ENCODE results near the gene ALDH3A2.
A peak's percentile ranks its signal among the peaks of the same experiment; 100 is the strongest.

ALDH3A2 gene

GRCh38 chr17:19654896-19655295 lies 6.3 kb downstream of the ALDH3A2 start:
- Histone ChIP-seq H3K4ac (ENCODE audit: low read length) (peak overlapping the region; percentile 28), H2AK5ac (ENCODE audit: low read depth, low read length) (no peak overlapping the region), H3K23ac (ENCODE audit: low read depth, low read length, poor library complexity) (no peak overlapping the region), H2AFZ (ENCODE audit: low read length) (no peak overlapping the region), H4K91ac (ENCODE audit: low read depth, low read length, poor library complexity) (no peak overlapping the region), H4K8ac (ENCODE audit: low read depth, low read length) (no peak overlapping the region), H2BK15ac (ENCODE audit: low read length) (no peak overlapping the region), H2BK120ac (ENCODE audit: low read depth, low read length) (no peak overlapping the region), H2BK5ac (ENCODE audit: low read length) (no peak overlapping the region), H3K79me1 (ENCODE audit: low read depth, low read length) (peaks cover 3% of the 10 kb centered on the region), H3K9me3 (replicated peaks in 1 of 2; ENCODE audit: control insufficient read depth in 2 of 2, insufficient read depth in 1 of 2, low read depth in 1 of 2, low read length in 2 of 2) (peaks cover 12 to 18% of the 10 kb centered on the region in 2 donors), H3K27ac (replicated peaks; ENCODE audit: low read length) (no peak overlapping the region), H3K14ac (ENCODE audit: low read length) (no peak overlapping the region), H3K4me3 (ENCODE audit: low read length in 2 of 2) (no peak overlapping the region), H3K4me2 (ENCODE audit: insufficient read depth, low read length, poor library complexity, severe bottlenecking) (no peak overlapping the region), H3K9ac (ENCODE audit: low read depth, low read length, poor library complexity) (no peak overlapping the region), H3K18ac (ENCODE audit: low read length) (no peak overlapping the region), H3K27me3 (ENCODE audit: control insufficient read depth in 3 of 3, insufficient read depth in 3 of 3, low read depth in 1 of 3, low read length in 3 of 3) (no peaks in the 10 kb centered on the region), H3K4me1 (ENCODE audit: control insufficient read depth in 2 of 2, insufficient read depth in 1 of 2, low read depth in 1 of 2, low read length in 2 of 2) (no peaks in the 10 kb centered on the region), H2BK12ac (ENCODE audit: low read length) (no peak overlapping the region), H3K36me3 (replicated peaks in 1 of 2; ENCODE audit: control insufficient read depth in 2 of 2, insufficient read depth in 2 of 2, low read length in 2 of 2) (peaks cover 25 to 59% of the 10 kb centered on the region in 2 donors)
- no peak for DNase-seq (ENCODE audit: low spot score)
- no CpG with 5 or more reads among the region's 4 CpGs for WGBS, 2 donors (ENCODE audit: extremely low coverage in 2 of 2, insufficient read length in 2 of 2, insufficient replicate concordance in 1 of 2)

- Histone ChIP-seq H2AFZ (ENCODE audit: low read length) (no peak overlapping the region), H3K9me3 (replicated peaks in 1 of 2; ENCODE audit: control insufficient read depth in 2 of 2, insufficient read depth in 1 of 2, low read depth in 1 of 2, low read length in 2 of 2) (peaks cover 12 to 18% of the 10 kb centered on the region in 2 donors), H3K79me1 (ENCODE audit: low read depth, low read length) (no peaks in the 10 kb centered on the region), H3K27me3 (ENCODE audit: control insufficient read depth in 3 of 3, insufficient read depth in 3 of 3, low read depth in 1 of 3, low read length in 3 of 3) (no peaks in the 10 kb centered on the region), H3K4me2 (ENCODE audit: insufficient read depth, low read length, poor library complexity, severe bottlenecking) (no peak overlapping the region), H3K4me1 (ENCODE audit: control insufficient read depth in 2 of 2, insufficient read depth in 1 of 2, low read depth in 1 of 2, low read length in 2 of 2) (no peaks in the 10 kb centered on the region), H3K18ac (ENCODE audit: low read length) (no peak overlapping the region), H3K4me3 (ENCODE audit: low read length in 2 of 2) (no peak overlapping the region), H4K8ac (ENCODE audit: low read depth, low read length) (no peak overlapping the region), H4K91ac (ENCODE audit: low read depth, low read length, poor library complexity) (no peak overlapping the region), H3K27ac (replicated peaks; ENCODE audit: low read length) (no peak overlapping the region), H3K4ac (ENCODE audit: low read length) (no peak overlapping the region), H2BK5ac (ENCODE audit: low read length) (no peak overlapping the region), H3K14ac (ENCODE audit: low read length) (no peak overlapping the region), H2AK5ac (ENCODE audit: low read depth, low read length) (no peak overlapping the region), H2BK15ac (ENCODE audit: low read length) (no peak overlapping the region), H2BK12ac (ENCODE audit: low read length) (no peak overlapping the region), H3K23ac (ENCODE audit: low read depth, low read length, poor library complexity) (no peak overlapping the region), H2BK120ac (ENCODE audit: low read depth, low read length) (no peak overlapping the region), H3K36me3 (replicated peaks in 1 of 2; ENCODE audit: control insufficient read depth in 2 of 2, insufficient read depth in 2 of 2, low read length in 2 of 2) (peaks cover 25 to 71% of the 10 kb centered on the region in 2 donors), H3K9ac (ENCODE audit: low read depth, low read length, poor library complexity) (no peak overlapping the region)
- no CpG with 5 or more reads among the region's 4 CpGs for WGBS, 2 donors (ENCODE audit: extremely low coverage in 2 of 2, insufficient read length in 2 of 2, insufficient replicate concordance in 1 of 2)
- DNase-seq (ENCODE audit: low spot score), result no peak
Observed at GRCh38 chr17:19656336-19656735, 7.8 kb downstream of the ALDH3A2 start.

GRCh38 chr17:19656851-19657581 lies 8.5 kb downstream of the ALDH3A2 start:
- no CpG with 5 or more reads among the region's 4 CpGs for WGBS, 2 donors (ENCODE audit: extremely low coverage in 2 of 2, insufficient read length in 2 of 2, insufficient replicate concordance in 1 of 2)

GRCh38 chr17:19659366-19660177 lies 11.0 kb downstream of the ALDH3A2 start:
- Histone ChIP-seq H2BK120ac (ENCODE audit: low read depth, low read length) (no peak overlapping the region), H2AK5ac (ENCODE audit: low read depth, low read length) (no peak overlapping the region), H2BK12ac (ENCODE audit: low read length) (no peak overlapping the region), H3K9me3 (replicated peaks in 1 of 2; ENCODE audit: control insufficient read depth in 2 of 2, insufficient read depth in 1 of 2, low read depth in 1 of 2, low read length in 2 of 2) (peaks cover 9 to 15% of the 10 kb centered on the region in 2 donors), H3K4me2 (ENCODE audit: insufficient read depth, low read length, poor library complexity, severe bottlenecking) (no peak overlapping the region), H3K79me1 (ENCODE audit: low read depth, low read length) (no peaks in the 10 kb centered on the region), H3K36me3 (replicated peaks in 1 of 2; ENCODE audit: control insufficient read depth in 2 of 2, insufficient read depth in 2 of 2, low read length in 2 of 2) (peaks cover 30 to 79% of the 10 kb centered on the region in 2 donors), H4K8ac (ENCODE audit: low read depth, low read length) (no peak overlapping the region), H3K4ac (ENCODE audit: low read length) (no peak overlapping the region), H3K23ac (ENCODE audit: low read depth, low read length, poor library complexity) (no peak overlapping the region), H2AFZ (ENCODE audit: low read length) (no peak overlapping the region), H3K14ac (ENCODE audit: low read length) (no peak overlapping the region), H3K18ac (ENCODE audit: low read length) (no peak overlapping the region), H3K9ac (ENCODE audit: low read depth, low read length, poor library complexity) (no peak overlapping the region), H3K27me3 (ENCODE audit: control insufficient read depth in 3 of 3, insufficient read depth in 3 of 3, low read depth in 1 of 3, low read length in 3 of 3) (no peaks in the 10 kb centered on the region), H4K91ac (ENCODE audit: low read depth, low read length, poor library complexity) (no peak overlapping the region), H3K27ac (replicated peaks; ENCODE audit: low read length) (no peak overlapping the region), H3K4me3 (ENCODE audit: low read length in 2 of 2) (no peak overlapping the region), H2BK15ac (ENCODE audit: low read length) (no peak overlapping the region), H3K4me1 (ENCODE audit: control insufficient read depth in 2 of 2, insufficient read depth in 1 of 2, low read depth in 1 of 2, low read length in 2 of 2) (peaks cover 0 to under 1% of the 10 kb centered on the region in 2 donors), H2BK5ac (ENCODE audit: low read length) (no peak overlapping the region)
- WGBS, 2 donors (ENCODE audit: extremely low coverage in 2 of 2, insufficient read length in 2 of 2, insufficient replicate concordance in 1 of 2), result no CpG with 5 or more reads among the region's 7 CpGs
- DNase-seq (ENCODE audit: low spot score), result no peak

More at GRCh38 chr17:19656851-19657581, 8.5 kb downstream of the ALDH3A2 start:
- Histone ChIP-seq H3K36me3 (replicated peaks in 1 of 2; ENCODE audit: control insufficient read depth in 2 of 2, insufficient read depth in 2 of 2, low read length in 2 of 2) (peaks cover 24 to 71% of the 10 kb centered on the region in 2 donors), H4K91ac (ENCODE audit: low read depth, low read length, poor library complexity) (no peak overlapping the region), H3K23ac (ENCODE audit: low read depth, low read length, poor library complexity) (no peak overlapping the region), H2BK120ac (ENCODE audit: low read depth, low read length) (no peak overlapping the region), H3K27me3 (ENCODE audit: control insufficient read depth in 3 of 3, insufficient read depth in 3 of 3, low read depth in 1 of 3, low read length in 3 of 3) (no peaks in the 10 kb centered on the region), H3K4me1 (ENCODE audit: control insufficient read depth in 2 of 2, insufficient read depth in 1 of 2, low read depth in 1 of 2, low read length in 2 of 2) (no peaks in the 10 kb centered on the region), H3K79me1 (ENCODE audit: low read depth, low read length) (no peaks in the 10 kb centered on the region), H3K18ac (ENCODE audit: low read length) (no peak overlapping the region), H2AK5ac (ENCODE audit: low read depth, low read length) (no peak overlapping the region), H3K4ac (ENCODE audit: low read length) (no peak overlapping the region), H2AFZ (ENCODE audit: low read length) (no peak overlapping the region), H2BK15ac (ENCODE audit: low read length) (no peak overlapping the region), H3K4me2 (ENCODE audit: insufficient read depth, low read length, poor library complexity, severe bottlenecking) (no peak overlapping the region), H2BK5ac (ENCODE audit: low read length) (no peak overlapping the region), H4K8ac (ENCODE audit: low read depth, low read length) (no peak overlapping the region), H3K27ac (replicated peaks; ENCODE audit: low read length) (no peak overlapping the region), H2BK12ac (ENCODE audit: low read length) (no peak overlapping the region), H3K14ac (ENCODE audit: low read length) (no peak overlapping the region), H3K9me3 (replicated peaks in 1 of 2; ENCODE audit: control insufficient read depth in 2 of 2, insufficient read depth in 1 of 2, low read depth in 1 of 2, low read length in 2 of 2) (peaks cover 12 to 18% of the 10 kb centered on the region in 2 donors), H3K9ac (ENCODE audit: low read depth, low read length, poor library complexity) (no peak overlapping the region), H3K4me3 (ENCODE audit: low read length in 2 of 2) (no peak overlapping the region)
- DNase-seq (ENCODE audit: low spot score), result no peak
